HepG2 (cell line): Measurements from ENCODE around the gene NRN1. TPM values are rescaled to one million over a fixed set of nuclear protein-coding genes. Genes with fewer than 3 reads are reported as not detected.

Experiments used
- ATAC-seq: fragments of 200-7000 bp; cut with Tn5 transposase; 3 replicates; pipeline ENCODE4 v1.9.1; 2020; ENCODE audit warnings: mild to moderate bottlenecking, moderate library complexity
- BruUV-seq: library from RNA; stranded (reverse); fragments of 400-500 nt; replicated peaks from 2 replicates; lab custom pipeline; 2021; lab: Mats Ljungman, UMichigan
- CTCF ChIA-PET: fragments of 300-600 bp; formaldehyde crosslinking; extraction: SDS; loops from one replicate; lab custom pipeline; 2021; ENCODE audit warnings: low total read pairs, inconsistent platforms, low intra/inter-chr PET ratio; lab: Yijun Ruan, JAX
- POLR2A ChIA-PET: fragments of 350-600 bp; sonication (Branson Sonifier 250); formaldehyde crosslinking; loops from one replicate; lab custom pipeline; 2020; ENCODE audit warnings: antibody characterized with exemption, inconsistent platforms; lab: Yijun Ruan, JAX
- DNase-seq: peaks from one replicate; pipeline ENCODE4 v3.0.0-alpha.2; 2015; ENCODE audit warnings: low spot score
- FAIRE-seq: peaks from 3 replicates; lab custom pipeline; 2011; peaks lifted over from hg19 to GRCh38; lab: Jason Lieb, UNC
- H2AFZ ChIP-seq: one replicate; pipeline ENCODE4 v1.6.1; 2011; ENCODE audit warnings: low read length, inconsistent platforms
- H3K27ac ChIP-seq: fragments of 300-600 bp; 3 replicates; pipeline ENCODE4 v1.8.0; 2011; ENCODE audit warnings: mixed run types, mild to moderate bottlenecking, mixed read lengths, low read length, inconsistent platforms; ENCODE audit not compliant: insufficient read depth; ENCODE audit errors: extremely low read length
- H3K27me3 ChIP-seq, 2 experiments: fragments of 200-600 bp in 1 of 2; 2 replicates in 1 of 2; 3 replicates in 1 of 2; pipeline versions ENCODE4 v1.6.0 to v1.8.0; 2011; ENCODE audit warnings: low read length in 2 of 2, mild to moderate bottlenecking in 2 of 2, moderate library complexity in 2 of 2, inconsistent platforms in 1 of 2; ENCODE audit not compliant: insufficient read depth in 2 of 2, control insufficient read depth in 1 of 2
- H3K36me3 ChIP-seq, 2 experiments: fragments of 200-600 bp in 1 of 2; replicated peaks in 1 of 2; 2 replicates in 1 of 2; 3 replicates in 1 of 2; pipeline versions ENCODE4 v1.5.1 to v1.8.0; 2011; ENCODE audit warnings: low read length in 2 of 2, inconsistent platforms in 1 of 2; ENCODE audit not compliant: insufficient read depth in 2 of 2, control insufficient read depth in 1 of 2
- H3K4me1 ChIP-seq: 2 replicates; pipeline ENCODE4 v1.5.1; 2012; ENCODE audit warnings: low read length, inconsistent platforms; ENCODE audit not compliant: insufficient read depth
- H3K4me2 ChIP-seq: 2 replicates; pipeline ENCODE4 v1.6.0; 2011; ENCODE audit warnings: low read depth, low read length, inconsistent platforms
- H3K4me3 ChIP-seq, 3 experiments: fragments of 200-600 bp in 1 of 3; sonication (generic), shearing (Covaris generic) in 1 of 3; replicated peaks in 1 of 3; 2 replicates each; pipeline ENCODE4 v1.5.1; 2011 to 2016; ENCODE audit warnings: low read length in 3 of 3, inconsistent platforms in 2 of 3, low read depth in 2 of 3, mild to moderate bottlenecking in 2 of 3, control low read depth in 1 of 3, mixed read lengths in 1 of 3; ENCODE audit not compliant: insufficient read depth in 1 of 3
- H3K79me2 ChIP-seq: one replicate; pipeline ENCODE4 v1.6.1; 2011; ENCODE audit warnings: low read length, inconsistent platforms; ENCODE audit not compliant: insufficient read depth
- H3K9ac ChIP-seq: 2 replicates; pipeline ENCODE4 v1.6.0; 2011; ENCODE audit warnings: mild to moderate bottlenecking, low read depth, low read length, inconsistent platforms; ENCODE audit not compliant: insufficient read depth
- H3K9me3 ChIP-seq: 2 replicates; pipeline ENCODE4 v1.5.1; 2012; ENCODE audit warnings: mild to moderate bottlenecking, low read length
- H4K20me1 ChIP-seq: 2 replicates; pipeline ENCODE4 v1.6.0; 2011; ENCODE audit warnings: inconsistent platforms, mild to moderate bottlenecking, low read length, moderate library complexity; ENCODE audit not compliant: insufficient read depth
- ARID2 ChIP-seq: sonication (generic); formaldehyde crosslinking; IDR thresholded peaks from 2 replicates; pipeline ENCODE4 v1.8.1; 2022; ENCODE audit warnings: mild to moderate bottlenecking, missing genetic modification reagents, borderline replicate concordance
- ATF7-NPFF ChIP-seq: sonication (generic); formaldehyde crosslinking; IDR thresholded peaks from 2 replicates; pipeline ENCODE4 v1.8.1; 2023; ENCODE audit warnings: mild to moderate bottlenecking, low read depth, missing genetic modification reagents, moderate library complexity
- FLYWCH1 ChIP-seq: sonication (generic); formaldehyde crosslinking; IDR thresholded peaks from 2 replicates; pipeline ENCODE4 v1.8.1; 2023; ENCODE audit warnings: mild to moderate bottlenecking, missing genetic modification reagents
- KDM5A ChIP-seq: fragments of 200-600 bp; sonication (generic); IDR thresholded peaks from 2 replicates; pipeline ENCODE4 v1.7.0; 2018; ENCODE audit warnings: antibody characterized with exemption, mild to moderate bottlenecking, low read length, borderline replicate concordance
- KDM5B ChIP-seq: sonication (generic); formaldehyde crosslinking; IDR thresholded peaks from 2 replicates; pipeline ENCODE4 v1.4.0; 2020; ENCODE audit warnings: missing genetic modification reagents, mild to moderate bottlenecking, borderline replicate concordance
- MEF2D ChIP-seq: sonication (generic); formaldehyde crosslinking; IDR thresholded peaks from 2 replicates; pipeline ENCODE4 v1.5.1; 2020; ENCODE audit warnings: mild to moderate bottlenecking, missing genetic modification reagents
- MEIS1 ChIP-seq: sonication (generic); formaldehyde crosslinking; IDR thresholded peaks from 2 replicates; pipeline ENCODE4 v1.9.0; 2021; ENCODE audit warnings: mild to moderate bottlenecking, missing genetic modification reagents, moderate library complexity, borderline replicate concordance
- PRPF4 ChIP-seq: fragments of 200-400 bp; formaldehyde crosslinking; IDR thresholded peaks from 2 replicates; pipeline ENCODE4 v1.6.1; 2016; ENCODE audit warnings: low read length, low read depth; ENCODE audit not compliant: poor library complexity, severe bottlenecking
- RFX1 ChIP-seq: fragments of 450-650 bp; IDR thresholded peaks from 2 replicates; pipeline ENCODE4 v1.6.1; 2017
- SMC3 ChIP-seq: IDR thresholded peaks from 2 replicates; pipeline ENCODE4 v1.6.1; 2011; ENCODE audit warnings: low read length, improper control_type of control experiment
- TMF1 ChIP-seq: sonication (generic); formaldehyde crosslinking; IDR thresholded peaks from 2 replicates; pipeline ENCODE4 v1.8.1; 2022; ENCODE audit warnings: low read depth, missing genetic modification reagents
- TOE1 ChIP-seq: sonication (generic); formaldehyde crosslinking; IDR thresholded peaks from 2 replicates; pipeline ENCODE4 v1.4.0; 2020; ENCODE audit warnings: mild to moderate bottlenecking, missing genetic modification reagents
- XRCC5 ChIP-seq: fragments of 200-400 bp; formaldehyde crosslinking; optimal IDR thresholded peaks from 2 replicates; pipeline ENCODE3; 2017; ENCODE audit warnings: mild to moderate bottlenecking, low read length
- ZNF232 ChIP-seq: sonication (generic); formaldehyde crosslinking; IDR thresholded peaks from 2 replicates; pipeline ENCODE4 v1.4.0; 2020; ENCODE audit warnings: missing genetic modification reagents, borderline replicate concordance
- ZNF614 ChIP-seq: IDR thresholded peaks from 2 replicates; pipeline ENCODE4 v1.6.1; 2018; ENCODE audit warnings: missing biosample characterization, missing genetic modification reagents, inconsistent platforms, borderline replicate concordance
- ZNF780A ChIP-seq: sonication (generic); formaldehyde crosslinking; IDR thresholded peaks from 2 replicates; pipeline ENCODE4 v1.8.0; 2022; ENCODE audit warnings: mild to moderate bottlenecking, missing genetic modification reagents, moderate library complexity
- WGBS: methylation state at CpG from one replicate; pipeline ENCODE4 v1.1.6; 2017; ENCODE audit warnings: low lambda C conversion rate; 5-methylcytosine and 5-hydroxymethylcytosine counted together
- in situ Hi-C: cut with HindIII; loops from 2 replicates; pipeline ENCODE4 v1.10.0; 2017; ENCODE audit warnings: low pct_unique_long_range_greater_than_20kb; ENCODE audit not compliant: extremely low pct_ligation_motif_present
- intact Hi-C: fragments of 100-400 bp; cut with micrococcal nuclease; formaldehyde crosslinking; loops from one replicate; pipeline ENCODE4 v1.10.0; 2022; ENCODE audit not compliant: unreplicated experiment
- polyA plus RNA-seq, 8 experiments: library from polyadenylated mRNA; depleted of rRNA in 3 of 8; stranded (reverse) in 7 of 8; unstranded in 1 of 8; fragments of >200 nt; fragmentation: Illumina TruSeq in 4 of 8; extraction: Trizol in 4 of 8; gene quantifications; 2 replicates each; pipeline versions ENCODE4 v1.2.1 to v1.2.3, GENCODE V29; 2011 to 2016; ENCODE audit warnings: low read depth in 4 of 8, missing spikeins in 1 of 8, mixed read lengths in 1 of 8; ENCODE audit not compliant: insufficient read depth in 1 of 8
- total RNA-seq, 5 experiments: library from RNA; depleted of rRNA; stranded (reverse); fragments of >200 nt; fragmentation: Illumina TruSeq; extraction: Trizol; gene quantifications; 2 replicates each; pipeline ENCODE4 v1.2.3, GENCODE V29; 2016; ENCODE audit warnings: low read depth in 1 of 5
- TF ChIP-seq, protein P1 (sequence below): sonication (generic); formaldehyde crosslinking; conservative IDR thresholded peaks from 2 replicates; pipeline ENCODE4 v1.8.0; 2022; ENCODE audit warnings: mild to moderate bottlenecking, moderate library complexity, missing genetic modification reagents
- TF ChIP-seq, protein P2 (sequence below): IDR thresholded peaks from 2 replicates; pipeline ENCODE4 v1.6.1; 2016; ENCODE audit warnings: low read depth, borderline replicate concordance
- TF ChIP-seq, protein P3 (sequence below): sonication (generic); formaldehyde crosslinking; IDR thresholded peaks from 2 replicates; pipeline ENCODE4 v1.5.0; 2020; ENCODE audit warnings: missing genetic modification reagents, mild to moderate bottlenecking, borderline replicate concordance
- TF ChIP-seq, protein P4 (sequence below): sonication (generic); formaldehyde crosslinking; IDR thresholded peaks from 2 replicates; pipeline ENCODE4 v1.4.0; 2020; ENCODE audit warnings: missing genetic modification reagents, low read depth, mild to moderate bottlenecking, borderline replicate concordance

NRN1 gene
- total and polyA plus RNA-seq, 2 of the 13 experiments (the other 11 are each of a cell fraction or from before 2014, with no cell fraction given) = 0.11 TPM; not detected in 1

DNA sequence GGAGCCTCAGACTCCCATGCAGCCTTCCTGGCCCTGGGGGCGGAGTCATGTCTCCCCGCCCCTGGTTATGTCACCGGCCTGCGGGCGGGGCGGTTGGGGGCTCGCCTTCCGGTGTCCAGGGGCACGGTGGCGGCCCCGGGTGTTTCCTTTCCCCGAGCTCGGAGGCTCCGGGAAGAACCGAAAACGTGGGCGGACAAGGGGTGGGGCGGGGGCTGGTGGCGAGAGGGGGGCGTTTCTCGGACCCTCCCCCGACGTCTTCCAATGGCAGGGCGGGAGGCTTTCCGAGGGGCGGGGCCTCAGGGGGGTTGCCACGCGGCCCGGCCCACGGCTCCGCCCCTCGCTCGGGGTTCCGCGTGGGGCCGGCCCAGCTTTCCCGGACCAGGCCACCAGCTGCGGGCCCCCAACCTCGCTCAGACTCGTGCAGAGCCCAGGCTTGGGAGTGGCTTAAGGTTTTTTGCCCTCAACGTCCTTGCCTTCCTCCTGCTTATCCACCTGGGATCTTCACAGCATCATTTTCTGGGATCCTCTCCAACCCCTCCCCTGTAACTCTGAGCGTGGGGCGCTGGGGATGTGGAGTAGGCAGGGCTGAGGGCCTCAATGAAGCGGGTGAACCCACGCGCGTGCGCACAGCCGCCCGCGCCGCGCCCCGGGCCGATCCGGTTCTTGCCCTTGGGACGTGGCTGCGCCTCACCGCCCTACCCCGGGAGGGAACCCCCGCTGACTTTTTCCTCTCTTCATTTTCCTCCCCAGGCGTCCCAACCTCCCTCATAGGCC, 2.1 kb upstream of the NRN1 start:
- no peaks in the 10 kb centered on the region for H3K79me2 ChIP-seq
- in situ Hi-C loops = no loop called here
- peak overlapping the region; percentile 65 for H3K4me2 ChIP-seq
- no peak overlapping the region for H3K9ac ChIP-seq
- WGBS = 45% methylated on average over 34 of the region's 62 CpGs
- H3K27me3 ChIP-seq = peaks cover 4 to 60% of the 10 kb centered on the region in 2 experiments; a peak in 4 of 5 replicates
- CTCF ChIA-PET = no interaction called here
- POLR2A ChIA-PET = no interaction called here
- BruUV-seq = no TSS peak
- no peak overlapping the region for H2AFZ ChIP-seq
- no peak overlapping the region for H3K27ac ChIP-seq
- peak overlapping the region; percentile 39 to 60 (median 51); a peak in 5 of 6 replicates for H3K4me3 ChIP-seq
- intact Hi-C loops = no loop called here
- no peaks in the 10 kb centered on the region for H3K9me3 ChIP-seq
- ATAC-seq = peak; percentile 81
- H3K4me1 ChIP-seq = peaks cover 17% of the 10 kb centered on the region
- no peaks in the 10 kb centered on the region for H3K36me3 ChIP-seq
- FAIRE-seq = no peak
- peak; percentile 23 for DNase-seq
- H4K20me1 ChIP-seq = no peaks in the 10 kb centered on the region
- TF ChIP-seq ARID2 (CRISPR knock-in tag) (no peak), ATF7-NPFF (CRISPR knock-in tag) (no peak), TOE1 (CRISPR knock-in tag) (no peak), PRPF4 (no peak), TMF1 (CRISPR knock-in tag) (no peak), SMC3 (no peak), KDM5A (no peak), KDM5B (0 out of 2 replicates have a peak, but pooled peaks have one; percentile 14), MEF2D (CRISPR knock-in tag) (no peak), FLYWCH1 (CRISPR knock-in tag) (no peak), XRCC5 (peak; percentile 8), RFX1 (no peak), MEIS1 (CRISPR knock-in tag) (no peak), ZNF232 (CRISPR knock-in tag) (no peak), ZNF780A (CRISPR knock-in tag) (no peak), ZNF614 (CRISPR knock-in tag) (no peak)
- TF ChIP-seq, protein P1, sequence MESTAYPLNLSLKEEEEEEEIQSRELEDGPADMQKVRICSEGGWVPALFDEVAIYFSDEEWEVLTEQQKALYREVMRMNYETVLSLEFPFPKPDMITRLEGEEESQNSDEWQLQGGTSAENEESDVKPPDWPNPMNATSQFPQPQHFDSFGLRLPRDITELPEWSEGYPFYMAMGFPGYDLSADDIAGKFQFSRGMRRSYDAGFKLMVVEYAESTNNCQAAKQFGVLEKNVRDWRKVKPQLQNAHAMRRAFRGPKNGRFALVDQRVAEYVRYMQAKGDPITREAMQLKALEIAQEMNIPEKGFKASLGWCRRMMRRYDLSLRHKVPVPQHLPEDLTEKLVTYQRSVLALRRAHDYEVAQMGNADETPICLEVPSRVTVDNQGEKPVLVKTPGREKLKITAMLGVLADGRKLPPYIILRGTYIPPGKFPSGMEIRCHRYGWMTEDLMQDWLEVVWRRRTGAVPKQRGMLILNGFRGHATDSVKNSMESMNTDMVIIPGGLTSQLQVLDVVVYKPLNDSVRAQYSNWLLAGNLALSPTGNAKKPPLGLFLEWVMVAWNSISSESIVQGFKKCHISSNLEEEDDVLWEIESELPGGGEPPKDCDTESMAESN = 0 out of 2 replicates have a peak, but pooled peaks have one; percentile 16
- TF ChIP-seq, protein P2, sequence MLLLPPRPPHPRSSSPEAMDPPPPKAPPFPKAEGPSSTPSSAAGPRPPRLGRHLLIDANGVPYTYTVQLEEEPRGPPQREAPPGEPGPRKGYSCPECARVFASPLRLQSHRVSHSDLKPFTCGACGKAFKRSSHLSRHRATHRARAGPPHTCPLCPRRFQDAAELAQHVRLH (CRISPR knock-in tag) = no peak
- TF ChIP-seq, protein P3, sequence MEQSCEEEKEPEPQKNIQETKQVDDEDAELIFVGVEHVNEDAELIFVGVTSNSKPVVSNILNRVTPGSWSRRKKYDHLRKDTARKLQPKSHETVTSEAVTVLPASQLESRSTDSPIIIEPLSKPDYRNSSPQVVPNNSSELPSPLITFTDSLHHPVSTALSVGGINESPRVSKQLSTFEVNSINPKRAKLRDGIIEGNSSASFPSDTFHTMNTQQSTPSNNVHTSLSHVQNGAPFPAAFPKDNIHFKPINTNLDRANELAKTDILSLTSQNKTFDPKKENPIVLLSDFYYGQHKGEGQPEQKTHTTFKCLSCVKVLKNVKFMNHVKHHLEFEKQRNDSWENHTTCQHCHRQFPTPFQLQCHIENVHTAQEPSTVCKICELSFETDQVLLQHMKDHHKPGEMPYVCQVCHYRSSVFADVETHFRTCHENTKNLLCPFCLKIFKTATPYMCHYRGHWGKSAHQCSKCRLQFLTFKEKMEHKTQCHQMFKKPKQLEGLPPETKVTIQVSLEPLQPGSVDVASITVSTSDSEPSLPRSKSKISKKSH (CRISPR knock-in tag) = no peak
- TF ChIP-seq, protein P4, sequence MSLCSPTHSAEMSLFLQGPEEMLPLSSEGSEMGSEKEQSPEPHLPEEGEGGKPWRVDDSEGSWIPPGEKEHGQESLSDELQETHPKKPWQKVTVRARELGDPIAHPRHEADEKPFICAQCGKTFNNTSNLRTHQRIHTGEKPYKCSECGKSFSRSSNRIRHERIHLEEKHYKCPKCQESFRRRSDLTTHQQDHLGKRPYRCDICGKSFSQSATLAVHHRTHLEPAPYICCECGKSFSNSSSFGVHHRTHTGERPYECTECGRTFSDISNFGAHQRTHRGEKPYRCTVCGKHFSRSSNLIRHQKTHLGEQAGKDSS = no peak
